Right lobe of liver (tissue), 4 donors: ENCODE results near the gene DMWD.

Experiments used
- POLR2A ChIP-seq: fragments of 450-650 bp; IDR thresholded peaks from one replicate; pipeline ENCODE4 v1.6.1; 2017; ENCODE audit warnings: antibody characterized with exemption, mild to moderate bottlenecking
- TF ChIP-seq, protein P1 (sequence below), 4 donors: fragments of 200-600 bp in 3 of 4; fragments of 450-650 bp in 1 of 4; IDR thresholded peaks; one replicate each; pipeline versions ENCODE4 v1.5.1 to v1.8.0; 2016 to 2022; ENCODE audit warnings: antibody characterized with exemption in 4 of 4, mild to moderate bottlenecking in 2 of 4
- donor health status: DM: no; HTN: no; CAD: no.
- donor health status: DM: no; HTN: no; CAD: no.
- donor health status: DM: no; HTN: yes; CAD: no.

DNA sequence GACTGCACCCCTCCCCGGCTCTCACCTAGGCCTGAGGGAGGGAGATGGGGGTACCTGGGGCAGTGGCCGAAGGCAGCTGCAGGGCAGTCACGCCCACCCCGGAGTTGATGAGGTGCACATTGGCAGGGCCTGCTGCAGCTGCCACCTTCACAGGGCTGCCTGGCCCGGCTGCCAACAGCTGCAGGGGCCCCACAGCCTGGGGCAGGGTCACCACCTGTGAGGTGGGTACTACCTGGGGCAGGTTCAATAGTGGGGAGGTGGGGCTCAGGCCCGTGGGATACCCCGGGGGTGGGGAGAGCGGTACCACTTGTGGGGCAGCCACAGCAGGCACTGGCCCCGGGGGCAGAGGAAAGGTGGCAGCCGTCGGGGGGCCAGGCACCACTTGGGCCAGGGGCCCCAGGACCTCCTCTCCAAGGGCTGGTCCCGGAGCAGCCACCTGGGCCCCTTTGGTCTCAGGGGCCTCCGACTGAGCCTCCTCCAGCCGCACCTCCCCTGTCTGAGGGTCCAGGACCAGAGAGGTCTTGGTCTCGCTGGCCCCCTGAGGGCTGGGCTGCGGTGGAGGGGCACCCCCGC is 26.3 kb downstream of the DMWD start:
- TF ChIP-seq, protein P1, sequence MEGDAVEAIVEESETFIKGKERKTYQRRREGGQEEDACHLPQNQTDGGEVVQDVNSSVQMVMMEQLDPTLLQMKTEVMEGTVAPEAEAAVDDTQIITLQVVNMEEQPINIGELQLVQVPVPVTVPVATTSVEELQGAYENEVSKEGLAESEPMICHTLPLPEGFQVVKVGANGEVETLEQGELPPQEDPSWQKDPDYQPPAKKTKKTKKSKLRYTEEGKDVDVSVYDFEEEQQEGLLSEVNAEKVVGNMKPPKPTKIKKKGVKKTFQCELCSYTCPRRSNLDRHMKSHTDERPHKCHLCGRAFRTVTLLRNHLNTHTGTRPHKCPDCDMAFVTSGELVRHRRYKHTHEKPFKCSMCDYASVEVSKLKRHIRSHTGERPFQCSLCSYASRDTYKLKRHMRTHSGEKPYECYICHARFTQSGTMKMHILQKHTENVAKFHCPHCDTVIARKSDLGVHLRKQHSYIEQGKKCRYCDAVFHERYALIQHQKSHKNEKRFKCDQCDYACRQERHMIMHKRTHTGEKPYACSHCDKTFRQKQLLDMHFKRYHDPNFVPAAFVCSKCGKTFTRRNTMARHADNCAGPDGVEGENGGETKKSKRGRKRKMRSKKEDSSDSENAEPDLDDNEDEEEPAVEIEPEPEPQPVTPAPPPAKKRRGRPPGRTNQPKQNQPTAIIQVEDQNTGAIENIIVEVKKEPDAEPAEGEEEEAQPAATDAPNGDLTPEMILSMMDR (IDR thresholded peaks at IDR 0.05) = no peak
- no peak for TF ChIP-seq POLR2A
